ENCODE measurements around the gene PFKP.

PFKP gene

DNA sequence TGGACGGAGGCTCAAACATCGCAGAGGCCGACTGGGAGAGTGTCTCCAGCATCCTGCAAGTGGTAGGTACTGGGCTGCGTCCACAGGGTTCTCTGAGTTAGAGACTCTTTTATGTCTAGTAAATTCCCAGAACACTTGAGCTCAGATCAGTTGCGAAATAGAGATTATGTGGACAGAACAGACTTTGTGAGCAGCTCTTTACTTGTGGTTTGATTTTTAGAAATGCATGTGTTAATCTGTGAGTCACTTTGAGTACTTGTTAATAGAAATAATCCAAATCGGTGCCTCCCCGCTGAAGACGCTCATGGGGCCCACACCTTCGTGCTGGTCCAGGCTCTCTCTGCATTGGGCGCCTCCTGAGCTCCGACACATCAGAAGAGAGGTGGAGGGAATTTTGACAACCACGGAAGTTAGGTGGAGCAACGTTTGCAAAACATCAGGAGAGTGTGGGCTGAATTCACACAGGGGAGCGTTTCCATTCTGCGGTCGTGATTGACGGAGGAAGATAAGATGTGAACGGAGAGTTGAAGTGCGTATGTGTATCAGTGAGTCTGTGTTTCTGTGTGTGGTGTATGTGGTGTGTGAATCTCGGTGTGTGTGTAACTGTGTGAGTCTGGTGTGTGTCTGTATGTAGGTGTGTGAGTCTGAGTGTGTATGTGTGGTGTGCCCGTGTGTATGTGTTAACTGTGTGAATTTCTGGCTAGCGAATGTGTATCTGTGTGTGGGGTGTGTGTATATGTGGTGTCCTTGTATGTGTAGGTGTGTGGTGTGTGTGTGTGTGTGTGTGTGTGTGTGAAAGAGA is 32.1 kb downstream of the PFKP start:
- no peak overlapping the region for H3K4me3 ChIP-seq (ENCODE audit: low read depth, low read length)
- TF ChIP-seq, protein P1, sequence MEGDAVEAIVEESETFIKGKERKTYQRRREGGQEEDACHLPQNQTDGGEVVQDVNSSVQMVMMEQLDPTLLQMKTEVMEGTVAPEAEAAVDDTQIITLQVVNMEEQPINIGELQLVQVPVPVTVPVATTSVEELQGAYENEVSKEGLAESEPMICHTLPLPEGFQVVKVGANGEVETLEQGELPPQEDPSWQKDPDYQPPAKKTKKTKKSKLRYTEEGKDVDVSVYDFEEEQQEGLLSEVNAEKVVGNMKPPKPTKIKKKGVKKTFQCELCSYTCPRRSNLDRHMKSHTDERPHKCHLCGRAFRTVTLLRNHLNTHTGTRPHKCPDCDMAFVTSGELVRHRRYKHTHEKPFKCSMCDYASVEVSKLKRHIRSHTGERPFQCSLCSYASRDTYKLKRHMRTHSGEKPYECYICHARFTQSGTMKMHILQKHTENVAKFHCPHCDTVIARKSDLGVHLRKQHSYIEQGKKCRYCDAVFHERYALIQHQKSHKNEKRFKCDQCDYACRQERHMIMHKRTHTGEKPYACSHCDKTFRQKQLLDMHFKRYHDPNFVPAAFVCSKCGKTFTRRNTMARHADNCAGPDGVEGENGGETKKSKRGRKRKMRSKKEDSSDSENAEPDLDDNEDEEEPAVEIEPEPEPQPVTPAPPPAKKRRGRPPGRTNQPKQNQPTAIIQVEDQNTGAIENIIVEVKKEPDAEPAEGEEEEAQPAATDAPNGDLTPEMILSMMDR (IDR thresholded peaks at IDR 0.05; ENCODE audit: low read depth, low read length) = no peak
- TF ChIP-seq, protein P2, sequence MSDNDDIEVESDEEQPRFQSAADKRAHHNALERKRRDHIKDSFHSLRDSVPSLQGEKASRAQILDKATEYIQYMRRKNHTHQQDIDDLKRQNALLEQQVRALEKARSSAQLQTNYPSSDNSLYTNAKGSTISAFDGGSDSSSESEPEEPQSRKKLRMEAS (IDR thresholded peaks at IDR 0.05; ENCODE audit: low read depth, low read length) = no peak
- TF ChIP-seq POLR2A (IDR thresholded peaks at IDR 0.05; ENCODE audit: extremely low read depth, insufficient read length) = no peak
- no peak for TF ChIP-seq MYC (IDR thresholded peaks at IDR 0.05; ENCODE audit: low read depth, low read length)
- DNase-seq (ENCODE audit: low read depth) = peak; percentile 46

DNA sequence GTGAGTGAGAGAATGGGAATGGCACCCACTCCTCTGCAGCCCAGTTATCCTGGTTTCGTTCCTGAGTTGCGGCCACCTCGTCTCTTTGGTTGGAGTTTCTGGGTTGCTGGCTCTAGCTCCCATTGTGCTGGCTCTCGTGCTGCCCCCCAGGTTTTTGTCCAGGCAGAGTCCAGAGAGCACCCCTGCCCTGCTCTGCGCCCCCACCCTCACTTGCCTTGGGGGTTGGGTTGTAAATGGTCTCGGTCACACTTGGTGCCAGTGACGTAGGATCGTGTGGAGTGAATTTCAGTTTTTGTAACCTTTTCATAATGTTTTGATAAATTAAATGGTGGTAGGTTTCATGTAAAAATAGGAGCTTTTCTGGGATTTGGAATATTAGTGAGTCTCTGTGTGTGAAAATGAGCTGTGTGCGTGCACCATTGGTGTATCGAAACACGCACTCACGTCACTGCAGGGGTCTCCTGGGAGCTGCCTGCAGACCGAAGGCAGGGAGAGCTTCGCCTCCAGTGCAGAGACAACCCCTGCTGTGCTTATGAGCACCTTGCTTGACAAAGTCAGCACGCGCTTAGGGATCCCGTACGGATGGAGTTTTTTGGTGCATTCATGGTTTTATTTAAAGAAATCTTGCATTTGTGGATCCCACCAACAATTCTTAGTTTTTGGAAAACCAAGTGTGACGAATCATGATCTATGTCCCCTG is 32.9 kb downstream of the PFKP start:
- TF ChIP-seq MYC (IDR thresholded peaks at IDR 0.05; ENCODE audit: low read depth, low read length) (no peak), POLR2A (IDR thresholded peaks at IDR 0.05; ENCODE audit: extremely low read depth, insufficient read length) (no peak)
- TF ChIP-seq, protein P2 (IDR thresholded peaks at IDR 0.05; ENCODE audit: low read depth, low read length) = no peak
- DNase-seq (ENCODE audit: low read depth) = no peak
- no peak overlapping the region for H3K4me3 ChIP-seq (ENCODE audit: low read depth, low read length)

DNA sequence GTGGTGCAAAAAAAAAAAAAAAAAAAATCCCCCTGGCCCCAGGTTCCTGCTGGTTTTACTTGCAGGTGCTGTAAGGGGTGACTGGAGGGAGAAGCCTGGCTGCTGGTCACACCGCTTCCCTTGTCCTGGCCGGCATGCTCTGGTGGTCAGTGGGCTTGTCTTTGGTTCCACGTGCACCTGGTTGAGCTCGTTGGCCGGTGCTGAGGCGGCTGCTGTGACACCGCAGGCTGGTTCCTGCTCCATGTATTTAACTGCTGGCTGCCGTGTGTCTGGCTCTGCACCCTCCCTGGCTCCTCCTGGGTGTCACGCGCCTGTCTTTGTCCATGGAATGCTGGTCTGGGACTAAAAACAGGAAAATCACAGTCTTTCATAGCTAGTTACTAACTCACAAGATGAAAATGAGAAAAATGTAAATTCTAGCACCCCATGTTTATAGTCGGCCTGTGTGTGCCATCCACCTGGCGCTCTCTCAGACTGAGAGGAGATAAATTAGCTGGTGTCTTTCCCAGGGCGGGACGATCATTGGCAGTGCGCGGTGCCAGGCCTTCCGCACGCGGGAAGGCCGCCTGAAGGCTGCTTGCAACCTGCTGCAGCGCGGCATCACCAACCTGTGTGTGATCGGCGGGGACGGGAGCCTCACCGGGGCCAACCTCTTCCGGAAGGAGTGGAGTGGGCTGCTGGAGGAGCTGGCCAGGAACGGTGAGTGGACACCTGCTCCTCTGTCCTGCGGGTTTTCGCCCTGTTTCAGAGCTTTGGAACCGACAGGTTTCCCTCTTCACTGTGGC is 33.7 kb downstream of the PFKP start:
- TF ChIP-seq, protein P1 (IDR thresholded peaks at IDR 0.05; ENCODE audit: low read depth, low read length) = no peak
- TF ChIP-seq POLR2A (IDR thresholded peaks at IDR 0.05; ENCODE audit: extremely low read depth, insufficient read length) (no peak), MYC (IDR thresholded peaks at IDR 0.05; ENCODE audit: low read depth, low read length) (no peak)
- TF ChIP-seq, protein P2 (IDR thresholded peaks at IDR 0.05; ENCODE audit: low read depth, low read length) = no peak
- no peak for DNase-seq (ENCODE audit: low read depth)
- no peak overlapping the region for H3K4me3 ChIP-seq (ENCODE audit: low read depth, low read length)

DNA sequence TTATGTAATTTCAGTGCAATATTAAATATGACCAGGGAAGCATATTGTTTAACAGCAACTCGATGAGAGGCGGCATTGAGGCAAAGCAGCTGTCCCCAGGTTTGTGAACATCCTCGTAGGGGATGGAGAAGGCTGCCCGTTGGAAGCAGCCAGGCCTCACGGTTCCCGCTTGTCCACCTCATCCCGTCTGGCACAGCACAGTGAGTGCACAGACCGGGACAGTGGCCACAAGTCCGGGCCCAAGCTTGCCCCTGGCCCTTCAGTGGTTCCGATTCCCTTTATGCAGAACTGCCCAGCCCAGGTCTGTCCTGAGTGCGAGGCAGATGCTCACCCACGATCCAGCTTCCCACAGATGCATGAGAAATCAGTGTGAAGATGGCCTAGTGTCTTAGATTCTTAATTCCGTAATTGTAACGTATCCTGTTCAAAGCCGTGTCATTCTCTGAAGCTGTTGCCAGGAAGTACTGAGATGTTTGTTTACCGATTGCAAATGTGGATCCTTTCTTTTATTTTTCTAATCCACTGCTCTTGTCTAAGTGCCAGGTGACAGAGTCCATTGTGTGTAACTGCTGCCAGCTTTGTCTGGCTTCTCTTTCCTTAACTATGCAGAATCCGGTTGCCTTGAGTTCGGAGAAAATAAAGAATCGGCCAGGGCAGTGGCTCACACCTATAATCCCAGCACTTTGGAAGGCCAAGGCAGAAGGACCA is 35.5 kb downstream of the PFKP start:
- DNase-seq (ENCODE audit: low read depth) = no peak
- TF ChIP-seq POLR2A (IDR thresholded peaks at IDR 0.05; ENCODE audit: extremely low read depth, insufficient read length) (no peak), MYC (IDR thresholded peaks at IDR 0.05; ENCODE audit: low read depth, low read length) (no peak)
- TF ChIP-seq, protein P2 (IDR thresholded peaks at IDR 0.05; ENCODE audit: low read depth, low read length) = no peak
- TF ChIP-seq, protein P1 (IDR thresholded peaks at IDR 0.05; ENCODE audit: low read depth, low read length) = no peak
- H3K4me3 ChIP-seq (ENCODE audit: low read depth, low read length) = no peak overlapping the region

DNA sequence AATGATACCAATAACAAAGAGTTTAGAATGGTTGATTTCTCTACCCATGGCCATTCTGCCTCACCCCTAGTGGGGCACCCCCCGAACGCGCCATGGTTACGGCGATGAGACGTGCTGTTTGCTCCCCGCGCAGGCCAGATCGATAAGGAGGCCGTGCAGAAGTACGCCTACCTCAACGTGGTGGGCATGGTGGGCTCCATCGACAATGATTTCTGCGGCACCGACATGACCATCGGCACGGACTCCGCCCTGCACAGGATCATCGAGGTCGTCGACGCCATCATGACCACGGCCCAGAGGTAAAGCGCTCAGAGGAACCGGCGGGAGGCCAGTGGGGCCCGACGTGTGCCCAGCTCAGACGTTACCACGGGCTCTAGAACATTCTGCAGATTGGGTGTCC is 36.3 kb downstream of the PFKP start:
- no peak for TF ChIP-seq POLR2A (IDR thresholded peaks at IDR 0.05; ENCODE audit: extremely low read depth, insufficient read length)
- TF ChIP-seq, protein P1 (IDR thresholded peaks at IDR 0.05; ENCODE audit: low read depth, low read length) = no peak
- TF ChIP-seq, protein P2 (IDR thresholded peaks at IDR 0.05; ENCODE audit: low read depth, low read length) = no peak
- TF ChIP-seq MYC (IDR thresholded peaks at IDR 0.05; ENCODE audit: low read depth, low read length) = no peak
- H3K4me3 ChIP-seq (ENCODE audit: low read depth, low read length) = no peak overlapping the region
- no peak for DNase-seq (ENCODE audit: low read depth)

Data from NB4 (cell line).